AG04450 (cell line): Measurements from ENCODE around the gene INSYN2B. TPM values are rescaled to one million over a fixed set of nuclear protein-coding genes. Genes with fewer than 3 reads are reported as not detected.

Source experiments
- CTCF ChIA-PET: fragments of 300-600, 350-600 bp; formaldehyde crosslinking; extraction: SDS; loops from one replicate; lab custom pipeline; 2022; ENCODE audit warnings: antibody characterized with exemption, inconsistent platforms; lab: Charles Lee
- POLR2A ChIA-PET: fragments of 350-600 bp; formaldehyde crosslinking; extraction: SDS; loops from one replicate; lab custom pipeline; 2021; ENCODE audit warnings: antibody characterized with exemption, inconsistent platforms; lab: Yijun Ruan, JAX
- DNase-seq: peaks from one replicate; pipeline ENCODE4 v3.0.0-alpha.2; 2011; ENCODE audit warnings: low read depth, low spot score
- H3K27ac ChIP-seq: one replicate; pipeline ENCODE4 v1.5.1; 2012; ENCODE audit warnings: low read depth, low read length, control low read depth
- H3K27me3 ChIP-seq: one replicate; pipeline ENCODE4 v1.6.0; 2012; ENCODE audit warnings: low read length; ENCODE audit not compliant: control insufficient read depth, insufficient read depth
- H3K4me3 ChIP-seq: 2 replicates; pipeline ENCODE4 v1.5.1; 2011; ENCODE audit warnings: mild to moderate bottlenecking, low read depth, low read length, control low read depth
- H3K9me3 ChIP-seq: 2 replicates; pipeline ENCODE4 v1.5.1; 2012; ENCODE audit warnings: low read length; ENCODE audit not compliant: control insufficient read depth, insufficient read depth
- CTCF ChIP-seq: IDR thresholded peaks from 2 replicates; pipeline ENCODE4 v1.5.1; 2011; ENCODE audit warnings: low read depth, low read length, control low read depth, inconsistent platforms
- polyA plus RNA-seq: library from polyadenylated mRNA; depleted of rRNA; stranded (reverse); fragments of >200 nt; gene quantifications from 2 replicates; pipeline ENCODE4 v1.2.3, GENCODE V29; 2011; rRNA removed
- small RNA-seq: library from RNA; depleted of rRNA; stranded (forward); fragments of <200 nt; gene quantifications from one replicate; pipeline ENCODE3, GENCODE V24; 2012; ENCODE audit warnings: low read depth; ENCODE audit not compliant: insufficient read length

INSYN2B gene
- polyA plus RNA-seq, 1 experiment = 6.8 TPM

- Histone ChIP-seq H3K27ac (no peak overlapping the region), H3K27me3 (no peaks in the 10 kb centered on the region), H3K4me3 (no peak overlapping the region), H3K9me3 (no peaks in the 10 kb centered on the region; the same call in 1 of the 2 replicates)
- no peak for TF ChIP-seq CTCF
- POLR2A ChIA-PET = no interaction called here
- CTCF ChIA-PET = no interaction called here
- DNase-seq = no peak
Measured at GRCh38 chr5:169817031-169817430, 163.3 kb downstream of the INSYN2B start.

GRCh38 chr5:169814522-169814921 is 165.8 kb downstream of the INSYN2B start:
- no peak for TF ChIP-seq CTCF
- CTCF ChIA-PET = no interaction called here
- POLR2A ChIA-PET = no interaction called here
- Histone ChIP-seq H3K4me3 (no peak overlapping the region), H3K9me3 (no peaks in the 10 kb centered on the region; the same call in 1 of the 2 replicates), H3K27me3 (no peaks in the 10 kb centered on the region), H3K27ac (no peak overlapping the region)
- no peak for DNase-seq

Small RNAs within 50 kb of the gene (small RNA-seq; reads per million reads assigned to genes)
- not detected for gene MIR378E

Other genes with a start within 250 kb of the INSYN2B start
- not detected in 2 replicates for gene FOXI1, start 125.4 kb upstream of the INSYN2B start, polyA plus RNA-seq